ENCODE data around the gene PBRM1. TPM values are rescaled to one million over a fixed set of nuclear protein-coding genes. Genes with fewer than 3 reads are reported as not detected.

Gene PBRM1
- total RNA-seq, 1 donor from 2014 or later, result 107 TPM

DNA sequence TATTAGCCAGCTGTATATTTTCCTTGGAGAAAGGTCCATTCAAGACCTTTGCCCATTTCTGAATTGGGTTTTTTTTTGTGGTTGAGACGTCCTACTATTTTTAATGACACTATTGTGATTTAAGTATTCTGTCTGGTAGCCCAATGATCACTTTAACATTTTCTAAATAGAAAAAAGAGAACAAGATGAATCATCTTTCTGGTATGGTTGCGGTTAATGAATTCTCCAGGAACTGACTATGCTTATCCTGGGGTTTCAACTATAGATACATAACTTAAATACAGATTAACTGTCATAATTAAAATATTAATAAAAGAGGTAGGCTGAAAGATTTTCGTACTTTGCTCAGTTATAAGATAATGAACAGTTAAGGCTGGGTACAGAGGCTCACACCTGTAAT is 51.9 kb downstream of the PBRM1 start:
- Mint-ChIP-seq H3K27me3 (ENCODE audit: low read depth) (no peaks in the 10 kb centered on the region), H3K27ac (ENCODE audit: unreplicated experiment) (no peak overlapping the region), H3K4me3 (no peak overlapping the region), H3K4me1 (no peaks in the 10 kb centered on the region), H3K9me3 (no peaks in the 10 kb centered on the region), H3K36me3 (ENCODE audit: low read depth) (peaks cover 8% of the 10 kb centered on the region)
- TF ChIP-seq CTCF (conservative IDR thresholded peaks at IDR 0.05), result no peak
- no peak for DNase-seq (ENCODE audit: low read depth, low spot score)

- H3K27ac Mint-ChIP-seq (ENCODE audit: unreplicated experiment), result no peak overlapping the region
- DNase-seq (ENCODE audit: low read depth, low spot score), result no peak
- peaks cover 4% of the 10 kb centered on the region for H3K36me3 Mint-ChIP-seq (ENCODE audit: low read depth)
- H3K4me1 Mint-ChIP-seq, result no peaks in the 10 kb centered on the region
- H3K4me3 Mint-ChIP-seq, result no peak overlapping the region
- no peak for TF ChIP-seq CTCF (conservative IDR thresholded peaks at IDR 0.05)
- H3K9me3 Mint-ChIP-seq, result no peaks in the 10 kb centered on the region
- no peaks in the 10 kb centered on the region for H3K27me3 Mint-ChIP-seq (ENCODE audit: low read depth)
Observed at GRCh38 chr3:52625041-52625440, 60.7 kb downstream of the PBRM1 start.

DNA sequence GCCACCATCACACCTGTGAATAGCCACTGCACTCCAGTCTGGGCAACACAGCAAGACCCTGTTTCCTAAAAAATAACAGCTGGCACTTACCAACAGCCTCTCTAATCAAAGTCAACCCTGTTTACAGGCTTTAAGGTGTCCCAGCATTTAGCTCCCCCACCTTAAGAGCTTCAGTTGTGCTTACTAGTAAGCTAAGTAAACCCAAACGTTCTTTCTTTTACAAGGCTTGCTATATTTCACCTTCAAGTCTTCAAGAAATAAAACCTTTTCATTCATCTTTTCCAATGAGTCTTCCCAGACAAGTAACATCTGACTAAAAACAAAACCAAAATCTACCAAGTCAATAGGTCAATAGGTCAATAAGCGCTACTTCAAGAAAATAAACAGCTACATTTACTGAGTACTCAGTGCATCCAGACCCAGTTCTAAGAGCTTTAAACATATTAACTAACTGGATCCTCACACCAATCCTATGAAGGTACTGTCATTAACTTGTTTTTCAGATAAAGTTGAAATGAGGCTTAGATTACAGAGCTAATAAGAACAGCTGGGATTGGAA is 62.4 kb downstream of the PBRM1 start:
- no peak overlapping the region for H3K27ac Mint-ChIP-seq (ENCODE audit: unreplicated experiment)
- peaks cover 3% of the 10 kb centered on the region for H3K36me3 Mint-ChIP-seq (ENCODE audit: low read depth)
- no peak overlapping the region for H3K4me3 Mint-ChIP-seq
- no peaks in the 10 kb centered on the region for H3K4me1 Mint-ChIP-seq
- no peak for TF ChIP-seq CTCF (conservative IDR thresholded peaks at IDR 0.05)
- DNase-seq (ENCODE audit: low read depth, low spot score), result no peak
- H3K9me3 Mint-ChIP-seq, result no peaks in the 10 kb centered on the region
- no peaks in the 10 kb centered on the region for H3K27me3 Mint-ChIP-seq (ENCODE audit: low read depth)

- Mint-ChIP-seq H3K9me3 (no peaks in the 10 kb centered on the region), H3K27me3 (ENCODE audit: low read depth) (no peaks in the 10 kb centered on the region), H3K27ac (ENCODE audit: unreplicated experiment) (no peak overlapping the region), H3K4me1 (no peaks in the 10 kb centered on the region), H3K4me3 (no peak overlapping the region), H3K36me3 (ENCODE audit: low read depth) (peaks cover 15% of the 10 kb centered on the region)
- no peak for DNase-seq (ENCODE audit: low read depth, low spot score)
- no peak for TF ChIP-seq CTCF (conservative IDR thresholded peaks at IDR 0.05)
Observed at GRCh38 chr3:52620580-52620979, 65.1 kb downstream of the PBRM1 start.

DNA sequence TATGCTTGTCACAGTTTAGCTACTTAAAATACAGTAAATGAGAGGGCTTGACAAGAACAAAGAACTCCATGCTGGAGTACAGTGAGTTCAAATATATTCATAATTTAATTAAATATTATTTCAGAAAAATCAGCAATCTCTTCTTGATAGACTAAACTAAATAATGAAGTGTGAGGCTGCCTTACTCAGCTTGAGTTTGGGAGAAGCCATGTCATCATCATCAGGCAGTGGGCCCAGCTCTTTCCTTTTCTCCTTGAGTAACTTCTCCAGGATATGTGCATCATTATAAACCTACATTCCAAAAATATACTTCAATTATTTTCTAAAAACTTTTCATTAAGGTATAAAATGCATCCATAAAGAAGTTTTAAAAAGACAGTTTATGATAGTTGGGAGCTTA is 70.5 kb downstream of the PBRM1 start:
- Mint-ChIP-seq H3K36me3 (ENCODE audit: low read depth) (peaks cover 22% of the 10 kb centered on the region), H3K27ac (ENCODE audit: unreplicated experiment) (no peak overlapping the region), H3K9me3 (no peaks in the 10 kb centered on the region), H3K4me3 (no peak overlapping the region), H3K4me1 (no peaks in the 10 kb centered on the region), H3K27me3 (ENCODE audit: low read depth) (no peaks in the 10 kb centered on the region)
- no peak for DNase-seq (ENCODE audit: low read depth, low spot score)
- no peak for TF ChIP-seq CTCF (conservative IDR thresholded peaks at IDR 0.05)

GRCh38 chr3:52614689-52615088 is 71.0 kb downstream of the PBRM1 start:
- Mint-ChIP-seq H3K36me3 (ENCODE audit: low read depth) (peaks cover 22% of the 10 kb centered on the region), H3K9me3 (no peaks in the 10 kb centered on the region), H3K4me3 (no peak overlapping the region), H3K4me1 (no peaks in the 10 kb centered on the region), H3K27ac (ENCODE audit: unreplicated experiment) (no peak overlapping the region), H3K27me3 (ENCODE audit: low read depth) (no peaks in the 10 kb centered on the region)
- no peak for TF ChIP-seq CTCF (conservative IDR thresholded peaks at IDR 0.05)
- DNase-seq (ENCODE audit: low read depth, low spot score), result no peak
